Activated naive CD8-positive, alpha-beta T cell treated with anti-CD3 and anti-CD28 coated beads, Interleukin-2, amount 50 U/mL, for 24 hours (primary cell): ENCODE measurements around the gene SHISA3.
"Not testable (repeated sequence)": the region's sequence is repeated elsewhere in the genome, so short reads cannot be mapped to it uniquely, and the experiment has no call there.

Experiments
- ATAC-seq: fragments of 150-1000 bp; cut with Tn5 transposase; one replicate; pipeline ENCODE4 v1.10.0; 2021
- DNase-seq: peaks from one replicate; pipeline ENCODE4 v3.0.0; 2021
- H3K27ac Mint-ChIP-seq: one replicate; pipeline ENCODE4 v1.8.0; 2021; ENCODE audit warnings: mild to moderate bottlenecking, mixed read lengths
- H3K27me3 Mint-ChIP-seq: one replicate; pipeline ENCODE4 v1.8.0; 2021; ENCODE audit warnings: mixed read lengths
- H3K36me3 Mint-ChIP-seq: one replicate; pipeline ENCODE4 v1.8.0; 2021; ENCODE audit warnings: low read depth, mixed read lengths
- H3K4me1 Mint-ChIP-seq: one replicate; pipeline ENCODE4 v1.8.0; 2021; ENCODE audit warnings: mixed read lengths
- H3K4me3 Mint-ChIP-seq: one replicate; pipeline ENCODE4 v1.8.0; 2021; ENCODE audit warnings: mild to moderate bottlenecking, moderate library complexity, mixed read lengths
- H3K9me3 Mint-ChIP-seq: one replicate; pipeline ENCODE4 v1.8.0; 2021; ENCODE audit warnings: mixed read lengths

The SHISA3 gene

DNA sequence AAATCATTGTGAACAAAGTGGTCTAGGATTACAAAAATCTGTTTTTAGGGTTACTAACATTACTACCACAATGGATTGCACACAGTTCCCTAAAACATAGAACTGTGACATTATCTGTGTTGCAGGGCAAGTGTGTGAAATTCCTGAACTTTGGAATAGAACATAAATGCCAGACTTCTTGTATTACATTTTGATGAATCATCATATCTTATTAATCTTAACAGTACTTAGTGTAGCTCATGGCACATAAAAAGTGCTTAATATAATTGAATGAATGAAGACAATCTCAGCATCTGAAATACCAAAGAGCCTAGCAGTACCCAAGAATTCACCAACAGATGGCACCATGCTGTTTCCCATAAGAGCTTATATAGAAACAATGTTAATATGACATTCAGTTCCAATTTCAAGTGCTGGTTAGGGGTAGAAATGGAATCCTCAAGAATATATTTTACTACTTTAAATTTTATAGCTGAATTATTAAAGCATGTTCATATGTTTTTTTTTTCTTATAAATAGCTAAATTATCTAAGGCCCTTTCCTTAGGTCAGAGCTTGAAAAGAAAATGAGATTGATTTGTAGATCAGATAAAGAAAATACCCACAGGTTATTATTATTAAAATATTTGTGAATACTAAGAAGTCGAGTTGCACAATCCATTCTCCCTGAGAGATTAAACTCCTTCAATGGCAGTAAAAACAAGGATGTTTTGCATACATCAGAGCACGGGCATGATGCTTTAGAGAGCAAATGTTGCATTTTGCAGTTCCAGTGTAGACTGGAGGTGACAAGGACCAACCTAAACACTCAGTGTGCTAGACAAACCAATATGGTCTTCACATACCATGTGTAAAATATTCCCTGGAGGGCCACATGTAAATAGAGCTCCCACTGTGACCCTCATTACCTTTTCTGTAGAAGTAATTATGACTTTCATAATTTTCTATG is 25.7 kb upstream of the SHISA3 start:
- no peak for ATAC-seq
- Mint-ChIP-seq H3K36me3 (no peaks in the 10 kb centered on the region), H3K27ac (no peak overlapping the region), H3K9me3 (no peaks in the 10 kb centered on the region), H3K4me3 (no peak overlapping the region), H3K4me1 (no peaks in the 10 kb centered on the region), H3K27me3 (peaks cover 15% of the 10 kb centered on the region)
- DNase-seq: no peak

DNA sequence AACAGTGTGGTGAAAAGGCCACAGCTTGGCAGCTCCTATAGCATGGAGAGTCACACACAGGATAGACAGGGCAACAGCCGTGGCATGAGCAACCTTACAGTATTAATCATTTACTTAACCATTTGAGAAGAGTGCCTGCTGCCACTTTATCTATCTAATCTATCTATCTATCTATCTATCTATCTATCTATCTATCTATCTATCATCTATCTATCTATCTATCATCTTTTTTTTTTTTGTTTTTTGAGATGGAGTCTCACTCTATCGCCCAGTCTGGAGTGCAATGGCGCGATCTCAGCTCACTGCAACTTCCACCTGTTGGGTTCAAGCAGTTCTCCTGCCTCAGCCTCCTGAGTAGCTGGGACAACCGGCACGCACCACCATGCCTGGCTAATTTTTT is 25.0 kb upstream of the SHISA3 start:
- DNase-seq, H3K4me3 Mint-ChIP-seq, H3K4me1 Mint-ChIP-seq, H3K36me3 Mint-ChIP-seq, ATAC-seq, H3K27ac Mint-ChIP-seq, H3K9me3 Mint-ChIP-seq: not testable (repeated sequence)
- H3K27me3 Mint-ChIP-seq: peaks cover 12% of the 10 kb centered on the region

DNA sequence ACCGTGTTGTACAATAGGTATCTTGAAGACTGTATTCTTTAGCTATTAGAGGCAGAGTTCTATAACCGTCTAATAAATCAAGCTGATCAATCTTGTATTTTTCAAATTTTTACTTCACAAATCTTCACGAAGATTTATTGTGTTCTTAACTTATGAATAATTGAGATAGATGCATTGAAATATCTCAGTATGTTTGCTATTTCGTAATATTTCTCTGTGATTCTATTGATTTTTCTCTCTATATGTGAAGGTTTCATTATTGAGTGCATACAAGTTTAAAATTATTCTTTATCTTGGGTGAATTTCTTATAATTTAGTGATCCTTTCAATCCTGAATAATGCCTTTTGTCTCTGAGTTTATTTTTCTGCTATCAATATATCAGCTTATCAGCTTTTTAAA is 19.8 kb upstream of the SHISA3 start:
- H3K27ac Mint-ChIP-seq: no peak overlapping the region
- H3K9me3 Mint-ChIP-seq: no peaks in the 10 kb centered on the region
- ATAC-seq (no peak), DNase-seq (no peak)
- no peak overlapping the region for H3K4me3 Mint-ChIP-seq
- H3K36me3 Mint-ChIP-seq: no peaks in the 10 kb centered on the region
- H3K27me3 Mint-ChIP-seq: peaks cover 15% of the 10 kb centered on the region
- H3K4me1 Mint-ChIP-seq: no peaks in the 10 kb centered on the region

DNA sequence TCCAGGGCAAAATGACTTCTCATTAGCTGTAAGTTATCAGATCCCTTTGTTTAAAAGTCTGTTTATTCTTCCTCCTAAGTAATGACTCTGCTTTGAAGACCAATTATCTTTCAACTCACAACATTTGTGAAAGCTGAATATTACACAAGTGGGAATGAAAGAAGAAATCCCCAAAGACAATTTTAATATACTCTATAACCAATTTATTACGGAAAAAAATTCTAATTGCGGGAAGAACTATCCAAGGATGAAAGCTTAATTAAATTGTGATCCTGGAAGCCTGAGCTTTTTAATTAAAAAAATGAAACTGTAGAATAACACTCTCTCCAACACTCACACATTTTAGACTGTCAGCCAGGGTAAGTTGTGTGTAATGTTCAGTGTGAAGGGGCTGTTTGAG is 15.6 kb upstream of the SHISA3 start:
- H3K4me1 Mint-ChIP-seq: no peaks in the 10 kb centered on the region
- H3K27ac Mint-ChIP-seq: no peak overlapping the region
- H3K27me3 Mint-ChIP-seq: peaks cover 16% of the 10 kb centered on the region
- peaks cover 3% of the 10 kb centered on the region for H3K9me3 Mint-ChIP-seq
- DNase-seq (no peak), ATAC-seq (no peak)
- H3K36me3 Mint-ChIP-seq: no peaks in the 10 kb centered on the region
- H3K4me3 Mint-ChIP-seq: no peak overlapping the region

DNA sequence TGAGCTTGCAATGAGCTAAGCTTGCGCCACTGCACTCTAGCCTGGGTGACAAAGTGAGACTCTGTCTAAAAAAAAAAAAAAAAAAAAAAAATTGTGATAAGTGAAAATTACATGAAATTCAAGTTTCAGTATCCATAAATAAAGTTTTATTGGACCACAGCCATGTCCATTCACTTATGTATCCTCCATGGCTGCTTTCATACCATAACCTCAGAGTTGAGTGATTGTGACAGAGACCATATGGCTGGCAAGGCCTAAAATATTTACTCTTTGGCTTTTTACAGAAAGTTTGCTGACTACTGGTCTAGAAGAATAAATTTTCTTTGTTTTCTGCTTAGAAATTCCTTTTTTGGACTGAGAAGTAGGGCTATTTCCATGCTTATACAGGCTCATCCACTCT is 11.8 kb upstream of the SHISA3 start:
- H3K4me1 Mint-ChIP-seq: no peaks in the 10 kb centered on the region
- H3K27ac Mint-ChIP-seq: no peak overlapping the region
- no peaks in the 10 kb centered on the region for H3K36me3 Mint-ChIP-seq
- ATAC-seq (no peak), DNase-seq (no peak)
- peaks cover 3% of the 10 kb centered on the region for H3K9me3 Mint-ChIP-seq
- no peak overlapping the region for H3K4me3 Mint-ChIP-seq
- H3K27me3 Mint-ChIP-seq: peaks cover 4% of the 10 kb centered on the region

DNA sequence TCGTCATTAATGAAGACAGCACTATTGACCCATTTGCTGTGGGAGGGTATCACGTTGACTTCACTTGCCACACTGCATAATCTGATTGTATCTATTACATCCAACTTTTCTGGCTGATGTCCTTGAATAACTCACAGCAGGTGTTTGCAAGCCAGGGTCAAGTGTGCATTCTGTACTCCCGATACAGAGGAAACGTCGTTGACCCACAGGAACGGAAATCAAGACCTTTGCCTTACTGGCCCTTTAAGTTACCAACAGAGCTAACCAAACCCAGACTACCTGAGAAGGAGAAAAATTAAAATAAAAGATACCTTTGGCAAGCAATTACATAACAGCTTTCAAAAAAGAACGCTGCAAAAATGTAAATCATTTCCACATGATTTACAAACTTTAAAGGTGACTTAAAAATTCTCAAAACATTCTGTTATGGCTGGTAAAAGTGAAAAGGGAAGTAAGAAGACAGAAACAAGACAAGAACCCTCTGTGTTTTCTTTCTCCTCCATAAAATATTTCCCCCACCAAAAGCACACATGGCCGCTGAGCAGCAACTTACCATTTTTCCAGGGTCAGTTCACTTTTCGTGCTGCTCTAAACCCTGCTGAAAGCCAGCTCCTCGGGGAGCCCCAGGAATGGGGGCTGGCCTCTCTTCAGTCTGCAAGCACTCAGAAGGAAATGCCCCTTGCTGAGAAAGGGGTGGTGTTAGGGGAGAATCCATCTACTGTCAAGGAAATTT is 6.5 kb upstream of the SHISA3 start:
- ATAC-seq (no peak), DNase-seq (no peak)
- H3K4me3 Mint-ChIP-seq: no peak overlapping the region
- H3K27me3 Mint-ChIP-seq: peaks cover 17% of the 10 kb centered on the region
- H3K27ac Mint-ChIP-seq: no peak overlapping the region
- no peaks in the 10 kb centered on the region for H3K9me3 Mint-ChIP-seq
- H3K4me1 Mint-ChIP-seq: no peaks in the 10 kb centered on the region
- no peaks in the 10 kb centered on the region for H3K36me3 Mint-ChIP-seq

DNA sequence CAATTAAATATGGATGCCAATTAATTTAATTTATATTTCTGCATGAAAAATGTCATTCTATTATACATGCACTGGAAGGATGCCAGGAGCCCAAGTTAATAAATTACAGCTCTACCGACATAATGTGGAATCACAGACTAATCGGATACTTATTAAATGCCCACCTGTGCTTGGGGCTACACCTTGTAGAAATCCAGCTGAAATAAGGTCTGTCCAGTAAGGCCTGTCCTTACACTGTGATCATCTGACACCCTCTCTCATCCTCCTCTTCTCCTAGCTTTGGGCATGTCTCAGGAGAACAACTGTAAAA is 6.0 kb upstream of the SHISA3 start:
- Mint-ChIP-seq H3K27ac (no peak overlapping the region), H3K4me1 (peaks cover under 1% of the 10 kb centered on the region), H3K9me3 (no peaks in the 10 kb centered on the region), H3K36me3 (no peaks in the 10 kb centered on the region), H3K4me3 (no peak overlapping the region), H3K27me3 (peaks cover 19% of the 10 kb centered on the region)
- DNase-seq (no peak), ATAC-seq (no peak)

DNA sequence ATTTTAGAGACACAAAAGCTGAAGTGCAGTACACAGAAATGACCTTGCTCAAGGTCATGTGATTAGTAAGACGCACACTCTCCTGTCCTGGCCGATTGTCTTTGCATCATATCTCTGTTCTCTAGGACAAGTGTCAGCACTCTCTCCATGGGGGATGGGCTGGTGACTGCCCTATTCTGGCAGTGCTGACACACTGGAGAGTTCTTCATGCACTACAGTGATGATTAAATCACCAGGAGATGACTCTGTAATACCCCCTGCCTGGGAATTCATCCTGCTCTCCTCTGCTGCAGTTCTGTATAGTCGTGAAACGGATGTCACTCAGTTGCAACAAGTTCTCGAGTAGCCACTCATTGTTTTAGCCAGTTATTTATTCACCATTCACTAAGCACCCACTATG is 5.3 kb upstream of the SHISA3 start:
- Mint-ChIP-seq H3K9me3 (no peaks in the 10 kb centered on the region), H3K27me3 (peaks cover 23% of the 10 kb centered on the region), H3K4me3 (no peak overlapping the region), H3K27ac (no peak overlapping the region), H3K36me3 (no peaks in the 10 kb centered on the region), H3K4me1 (peaks cover 7% of the 10 kb centered on the region)
- ATAC-seq (no peak), DNase-seq (no peak)

DNA sequence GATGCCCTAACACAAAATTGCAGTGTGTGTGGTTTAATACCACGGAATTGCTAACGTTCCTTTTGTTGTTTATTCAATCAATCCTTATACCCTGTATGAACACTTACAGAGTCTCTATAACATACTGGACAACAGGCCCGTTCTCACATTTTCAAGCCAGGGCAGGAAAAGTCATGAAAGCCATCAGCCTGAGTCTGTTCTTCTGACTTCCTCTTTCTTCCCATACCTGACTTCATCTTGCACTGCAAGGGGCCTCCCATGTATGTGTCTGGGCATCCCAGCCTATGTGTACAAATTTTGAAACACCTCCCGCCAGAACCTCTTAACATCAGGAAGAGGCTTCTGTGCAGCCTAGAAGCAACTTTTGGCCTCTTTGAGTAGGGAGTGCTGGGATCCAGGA is 4.9 kb upstream of the SHISA3 start:
- DNase-seq (no peak), ATAC-seq (no peak)
- H3K9me3 Mint-ChIP-seq: no peaks in the 10 kb centered on the region
- H3K36me3 Mint-ChIP-seq: no peaks in the 10 kb centered on the region
- peaks cover 27% of the 10 kb centered on the region for H3K27me3 Mint-ChIP-seq
- peaks cover 10% of the 10 kb centered on the region for H3K4me1 Mint-ChIP-seq
- no peak overlapping the region for H3K27ac Mint-ChIP-seq
- H3K4me3 Mint-ChIP-seq: no peak overlapping the region

DNA sequence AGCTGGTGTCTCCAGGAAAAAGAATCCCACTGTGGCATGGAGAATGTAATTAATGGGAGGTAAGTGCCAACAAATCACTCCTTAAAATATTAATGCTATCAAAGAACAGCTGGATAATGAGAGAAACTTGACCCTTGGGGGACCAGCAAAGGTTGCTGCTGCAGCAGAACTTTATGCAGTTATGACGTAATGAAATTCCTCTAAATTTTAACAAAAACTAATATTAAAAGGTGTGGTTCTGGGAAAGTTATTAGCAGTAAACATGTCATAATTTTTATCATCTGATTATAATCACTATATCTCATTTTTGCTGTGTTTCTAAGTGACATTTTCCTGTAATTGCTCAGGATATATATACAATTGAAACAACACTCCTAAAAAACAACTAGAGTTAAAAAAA is 1.7 kb upstream of the SHISA3 start:
- Mint-ChIP-seq H3K4me3 (no peak overlapping the region), H3K27ac (no peak overlapping the region), H3K36me3 (no peaks in the 10 kb centered on the region), H3K27me3 (peaks cover 54% of the 10 kb centered on the region), H3K9me3 (no peaks in the 10 kb centered on the region), H3K4me1 (peaks cover 26% of the 10 kb centered on the region)
- DNase-seq (no peak), ATAC-seq (no peak)

DNA sequence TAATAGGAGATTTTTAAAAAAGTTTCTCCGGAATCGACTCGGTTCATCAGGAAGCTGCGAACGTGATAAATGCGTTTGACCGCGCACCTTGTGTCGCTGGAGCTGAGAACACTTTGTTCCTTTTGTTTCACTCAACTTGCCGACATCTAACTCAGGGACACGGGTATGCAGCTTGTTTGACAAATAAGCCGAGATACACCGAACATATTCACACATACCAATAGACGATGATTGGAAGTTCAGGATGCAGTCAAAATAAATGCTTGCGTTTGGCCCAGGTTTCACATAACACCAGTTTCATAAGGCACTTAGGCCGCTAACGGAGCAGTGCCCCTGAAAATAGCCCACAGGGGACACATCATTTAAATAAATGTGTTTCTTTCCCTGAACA is 932 bp upstream of the SHISA3 start:
- Mint-ChIP-seq H3K9me3 (no peaks in the 10 kb centered on the region), H3K4me1 (peaks cover 26% of the 10 kb centered on the region), H3K36me3 (no peaks in the 10 kb centered on the region), H3K27me3 (peaks cover 62% of the 10 kb centered on the region), H3K27ac (peak overlapping the region; percentile 56), H3K4me3 (peak overlapping the region; percentile 71)
- no peak for DNase-seq
- ATAC-seq: no peak

DNA sequence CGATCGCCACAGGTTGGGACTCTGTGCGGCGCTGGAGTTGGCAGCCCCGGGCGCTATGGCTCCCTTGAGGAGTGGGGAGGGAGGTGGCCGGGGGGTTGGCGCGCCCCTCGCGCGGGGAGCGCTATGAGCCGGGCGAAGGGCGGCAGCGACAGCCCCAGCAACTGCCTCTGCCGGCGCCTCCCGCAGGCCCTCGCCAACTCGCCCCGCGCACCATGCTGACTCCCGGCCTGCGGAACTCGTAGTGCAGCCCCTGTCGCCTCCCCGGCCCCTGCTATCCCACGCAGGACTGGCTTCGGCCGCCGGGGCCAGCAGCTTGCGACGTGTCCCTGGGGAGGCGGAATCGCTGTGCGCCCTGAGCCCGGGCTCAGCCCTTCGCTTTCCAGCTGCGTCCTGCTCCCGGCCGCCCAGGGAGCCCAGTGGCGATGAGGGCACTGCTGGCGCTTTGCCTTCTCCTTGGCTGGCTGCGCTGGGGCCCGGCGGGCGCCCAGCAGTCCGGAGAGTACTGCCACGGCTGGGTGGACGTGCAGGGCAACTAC is 415 bp downstream of the SHISA3 start:
- H3K4me3 Mint-ChIP-seq: peak overlapping the region; percentile 71
- H3K4me1 Mint-ChIP-seq: peaks cover 26% of the 10 kb centered on the region
- no peaks in the 10 kb centered on the region for H3K9me3 Mint-ChIP-seq
- peak; percentile 13 for DNase-seq
- H3K27me3 Mint-ChIP-seq: peaks cover 64% of the 10 kb centered on the region
- H3K36me3 Mint-ChIP-seq: no peaks in the 10 kb centered on the region
- ATAC-seq: peak; percentile 18
- no peak overlapping the region for H3K27ac Mint-ChIP-seq

DNA sequence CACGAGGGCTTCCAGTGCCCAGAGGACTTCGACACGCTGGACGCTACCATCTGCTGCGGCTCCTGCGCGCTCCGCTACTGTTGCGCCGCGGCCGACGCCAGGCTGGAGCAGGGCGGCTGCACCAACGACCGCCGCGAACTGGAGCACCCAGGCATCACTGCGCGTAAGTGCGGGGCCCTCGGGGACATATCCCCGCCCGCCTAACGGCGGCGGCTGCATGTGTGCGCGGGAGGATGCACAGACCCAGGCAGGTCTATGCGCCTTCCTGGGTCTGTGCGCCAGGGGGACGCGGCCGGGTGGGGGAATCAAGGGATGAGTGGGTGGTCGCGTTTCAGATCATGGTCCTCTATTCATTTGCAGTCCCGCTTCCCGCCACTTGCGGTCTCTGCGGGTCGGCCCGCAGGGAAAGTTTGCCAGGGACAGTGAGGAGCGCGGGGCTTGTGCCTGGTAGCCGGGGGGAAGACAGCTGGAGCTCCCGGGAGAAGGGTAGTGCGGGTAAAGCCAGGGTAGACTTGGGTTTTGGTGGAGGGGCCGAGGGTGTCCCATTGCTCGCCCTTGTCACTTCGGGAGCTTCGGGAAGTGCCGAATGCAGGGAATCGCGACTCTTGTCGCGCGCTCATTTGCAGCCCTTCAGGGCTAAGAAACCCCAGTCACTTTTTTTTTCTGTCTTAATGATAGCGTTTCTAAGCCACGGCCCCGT is 1.0 kb downstream of the SHISA3 start:
- peak overlapping the region; percentile 62 for H3K4me3 Mint-ChIP-seq
- peaks cover 67% of the 10 kb centered on the region for H3K27me3 Mint-ChIP-seq
- no peak overlapping the region for H3K27ac Mint-ChIP-seq
- ATAC-seq (peak; percentile 48), DNase-seq (peak; percentile 27)
- no peaks in the 10 kb centered on the region for H3K9me3 Mint-ChIP-seq
- peaks cover 26% of the 10 kb centered on the region for H3K4me1 Mint-ChIP-seq
- no peaks in the 10 kb centered on the region for H3K36me3 Mint-ChIP-seq

DNA sequence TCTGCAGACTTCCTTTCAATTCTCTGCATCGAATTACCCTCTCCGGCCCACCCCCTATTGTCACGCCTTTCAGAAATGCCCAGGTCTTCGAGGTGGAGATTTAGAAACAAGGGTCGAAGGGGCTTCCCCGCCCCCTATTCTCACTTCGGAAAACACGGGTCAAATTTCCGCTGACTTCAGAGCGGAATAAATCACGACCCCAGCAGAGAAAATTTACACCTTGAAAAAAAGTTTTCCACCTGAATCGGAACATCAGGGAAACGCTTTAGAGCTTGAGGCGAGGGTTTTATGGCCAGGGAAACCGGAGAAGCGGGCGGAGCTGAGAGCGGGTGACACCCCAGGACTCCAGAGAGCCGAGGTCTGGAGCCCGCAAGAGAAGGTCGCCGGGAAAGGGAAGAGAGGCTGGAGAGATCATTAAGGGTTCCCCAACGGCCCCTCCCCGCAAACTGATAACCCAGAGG is 1.6 kb downstream of the SHISA3 start:
- Mint-ChIP-seq H3K27me3 (peaks cover 65% of the 10 kb centered on the region), H3K9me3 (no peaks in the 10 kb centered on the region), H3K4me1 (peaks cover 26% of the 10 kb centered on the region), H3K4me3 (peak overlapping the region; percentile 62), H3K36me3 (no peaks in the 10 kb centered on the region), H3K27ac (no peak overlapping the region)
- DNase-seq (peak; percentile 5), ATAC-seq (no peak)
